NCI-H1930 (cell line): ENCODE results near the gene ZNF586.
A peak's percentile ranks its signal among the peaks of the same experiment; 100 is the strongest.
"Not testable (repeated sequence)": the region's sequence is repeated elsewhere in the genome, so short reads cannot be mapped to it uniquely, and the experiment has no call there.

Experiments used
- DNase-seq, 2 experiments: peaks; one replicate each; lab custom pipeline; 2025; lab: John Stamatoyannopoulos, UW

ZNF586 gene

GRCh38 chr19:57796580-57796979, 27.1 kb downstream of the ZNF586 start:
- not testable (repeated sequence) for DNase-seq

- DNase-seq = no peak
Measured at GRCh38 chr19:57800696-57801095, 31.2 kb downstream of the ZNF586 start.

GRCh38 chr19:57802269-57802668, 32.8 kb downstream of the ZNF586 start:
- no peak for DNase-seq

GRCh38 chr19:57803265-57803593, 33.8 kb downstream of the ZNF586 start:
- DNase-seq = no peak

- DNase-seq = no peak
Measured at GRCh38 chr19:57803594-57804325, 34.3 kb downstream of the ZNF586 start.

GRCh38 chr19:57807541-57807940, 38.1 kb downstream of the ZNF586 start:
- no peak for DNase-seq

GRCh38 chr19:57810410-57811295, 41.2 kb downstream of the ZNF586 start:
- not testable (repeated sequence) for DNase-seq

GRCh38 chr19:57812226-57812625, 42.8 kb downstream of the ZNF586 start:
- DNase-seq = no peak

GRCh38 chr19:57812975-57813820, 43.7 kb downstream of the ZNF586 start:
- DNase-seq = not testable (repeated sequence)

GRCh38 chr19:57813919-57814504, 44.5 kb downstream of the ZNF586 start:
- DNase-seq = no peak

- peak; percentile 92 to 94 for DNase-seq
Measured at GRCh38 chr19:57814505-57815246, 45.2 kb downstream of the ZNF586 start, which contains the start of gene ZNF552. ZNF552 (minus strand) TSS chr19:57814913; CDS start chr19:57814743, 170 bp downstream.

- DNase-seq = no peak
Measured at GRCh38 chr19:57815247-57816075, 46.0 kb downstream of the ZNF586 start.

GRCh38 chr19:57816652-57817051, 47.2 kb downstream of the ZNF586 start:
- no peak for DNase-seq

GRCh38 chr19:57817976-57818375, 48.5 kb downstream of the ZNF586 start:
- DNase-seq = no peak

- no peak for DNase-seq
Measured at GRCh38 chr19:57818378-57818777, 48.9 kb downstream of the ZNF586 start.

GRCh38 chr19:57819475-57820148, 50.1 kb downstream of the ZNF586 start:
- peak; percentile 87 to 92 for DNase-seq

GRCh38 chr19:57820599-57820998, 51.1 kb downstream of the ZNF586 start:
- no peak for DNase-seq

GRCh38 chr19:57821095-57821494, 51.6 kb downstream of the ZNF586 start:
- DNase-seq = not testable (repeated sequence)

- DNase-seq = not testable (repeated sequence)
Measured at GRCh38 chr19:57821501-57821900, 52.0 kb downstream of the ZNF586 start.
